ENCODE measurements around the gene GIPC1. TPM values are rescaled to one million over a fixed set of nuclear protein-coding genes. Genes with fewer than 3 reads are reported as not detected.

Gene GIPC1
- polyA plus RNA-seq, 1 of the 3 experiments (the other 2 are of a cell fraction): 144 TPM

Small RNA genes lying within 50 kb of the gene (small RNA-seq; reads per million reads assigned to genes)
- gene SNRPGP15: 0 reads per million in 7 experiments

Other genes with a start within 250 kb of the GIPC1 start
- gene ADGRE5, start 114.7 kb downstream of the GIPC1 start, polyA plus RNA-seq (2012; rRNA removed): 4.0 and 5.5 TPM in 2 replicates
- gene DDX39A, start 76.8 kb downstream of the GIPC1 start, polyA plus RNA-seq (2012; rRNA removed): 78.0 and 88.8 TPM in 2 replicates
- 68.0 and 99.6 TPM in 2 replicates for gene PKN1, start 62.8 kb downstream of the GIPC1 start, polyA plus RNA-seq (2012; rRNA removed)
- gene PTGER1, start 20.8 kb downstream of the GIPC1 start, polyA plus RNA-seq (2012; rRNA removed): 4.6 and 6.0 TPM in 2 replicates
- gene DNAJB1, start 22.3 kb upstream of the GIPC1 start, polyA plus RNA-seq (2012; rRNA removed): 95.7 and 103 TPM in 2 replicates
- gene TECR, start 33.5 kb upstream of the GIPC1 start, polyA plus RNA-seq (2012; rRNA removed): 87.9 and 110 TPM in 2 replicates
- gene NDUFB7, start 75.9 kb upstream of the GIPC1 start, polyA plus RNA-seq (2012; rRNA removed): 458 and 465 TPM in 2 replicates
- gene CLEC17A, start 87.0 kb upstream of the GIPC1 start, polyA plus RNA-seq (2012; rRNA removed): 0.05 TPM in 1 of 2 replicates, not detected in the other
- gene ADGRE3, start 178.7 kb upstream of the GIPC1 start, polyA plus RNA-seq (2012; rRNA removed): not detected in 2 replicates
- 15.2 and 19.6 TPM in 2 replicates for gene ZNF333, start 193.9 kb upstream of the GIPC1 start, polyA plus RNA-seq (2012; rRNA removed)